Smooth muscle cell (in vitro differentiated cells): ENCODE results near the gene ERGIC3. TPM values are rescaled to one million over a fixed set of nuclear protein-coding genes. Genes with fewer than 3 reads are reported as not detected.

Experiments
- DNase-seq: peaks from one replicate; lab custom pipeline; 2025; ENCODE audit not compliant: unreplicated experiment; lab: John Stamatoyannopoulos, UW
- H2AFZ ChIP-seq: fragments of 200-600 bp; sonication (generic); 2 replicates; pipeline ENCODE4 v1.6.0; 2016; ENCODE audit warnings: antibody characterized with exemption, low read depth, mild to moderate bottlenecking
- H3F3A ChIP-seq: fragments of 200-600 bp; sonication (generic); 2 replicates; pipeline ENCODE4 v1.6.0; 2017; ENCODE audit warnings: antibody characterized with exemption, low read depth
- H3K27ac ChIP-seq: fragments of 200-600 bp; sonication (generic); 2 replicates; pipeline ENCODE4 v1.5.1; 2016; ENCODE audit warnings: low read depth, mild to moderate bottlenecking
- H3K27me3 ChIP-seq: fragments of 200-600 bp; sonication (generic); 2 replicates; pipeline ENCODE4 v1.6.1; 2016; ENCODE audit warnings: low read depth, mild to moderate bottlenecking
- H3K36me3 ChIP-seq: fragments of 200-600 bp; sonication (generic); 2 replicates; pipeline ENCODE4 v1.5.1; 2016; ENCODE audit warnings: low read depth
- H3K4me1 ChIP-seq: fragments of 200-600 bp; sonication (generic); 2 replicates; pipeline ENCODE4 v1.5.1; 2016; ENCODE audit warnings: low read depth
- H3K4me2 ChIP-seq: fragments of 200-600 bp; sonication (generic); 2 replicates; pipeline ENCODE4 v1.6.0; 2016; ENCODE audit warnings: mild to moderate bottlenecking
- H3K4me3 ChIP-seq: fragments of 200-600 bp; sonication (generic); 2 replicates; pipeline ENCODE4 v1.5.1; 2016; ENCODE audit warnings: mild to moderate bottlenecking
- H3K79me2 ChIP-seq: fragments of 200-600 bp; sonication (generic); 2 replicates; pipeline ENCODE4 v1.6.0; 2016; ENCODE audit warnings: low read depth, mild to moderate bottlenecking
- H3K9ac ChIP-seq: fragments of 200-600 bp; sonication (generic); 2 replicates; pipeline ENCODE4 v1.6.0; 2016; ENCODE audit warnings: low read depth
- H3K9me3 ChIP-seq: fragments of 200-600 bp; sonication (generic); replicated peaks from 2 replicates; pipeline ENCODE4 v1.5.1; 2016; ENCODE audit warnings: low read depth
- H4K20me1 ChIP-seq: fragments of 200-600 bp; sonication (generic); 2 replicates; pipeline ENCODE4 v1.6.0; 2016; ENCODE audit warnings: low read depth
- CTCF ChIP-seq: fragments of 200-600 bp; sonication (generic); IDR thresholded peaks from 2 replicates; pipeline ENCODE4 v1.5.1; 2017; ENCODE audit warnings: borderline replicate concordance, mild to moderate bottlenecking, antibody characterized with exemption; ENCODE audit not compliant: insufficient read depth, poor library complexity, severe bottlenecking
- WGBS: methylation state at CpG from one replicate; pipeline ENCODE4 v1.1.7; 2016; ENCODE audit warnings: low lambda C conversion rate; 5-methylcytosine and 5-hydroxymethylcytosine counted together
- polyA plus RNA-seq: library from polyadenylated mRNA; unstranded; fragments of >200 nt; fragmentation: Nextera tagmentation; extraction: Ambion mirVana; gene quantifications from 2 replicates; pipeline ENCODE4 v1.2.1, GENCODE V29; 2016
- small RNA-seq: library from RNA; depleted of rRNA; stranded (forward); fragments of <200 nt; gene quantifications from one replicate; pipeline ENCODE3, GENCODE V24; 2014
- total RNA-seq: library from RNA; depleted of rRNA; stranded (reverse); fragments of >200 nt; gene quantifications from 2 replicates; pipeline ENCODE4 v1.2.3, GENCODE V29; 2014

The ERGIC3 gene
- total and polyA plus RNA-seq, 2 experiments from 2014 or later: 245 to 252 TPM

GRCh38 chr20:35603695-35604448, 62.0 kb downstream of the ERGIC3 start:
- Histone ChIP-seq H3K27me3 (peaks cover 44% of the 10 kb centered on the region), H4K20me1 (no peaks in the 10 kb centered on the region), H3K9me3 (no peaks in the 10 kb centered on the region), H3K9ac (no peak overlapping the region), H3K4me2 (no peak overlapping the region), H3K4me3 (no peak overlapping the region), H3K27ac (no peak overlapping the region), H3K4me1 (peaks cover 8% of the 10 kb centered on the region), H3K79me2 (no peaks in the 10 kb centered on the region), H3K36me3 (no peaks in the 10 kb centered on the region), H2AFZ (no peak overlapping the region), H3F3A (no peaks in the 10 kb centered on the region)
- 95% methylated on average over 11 of the region's 11 CpGs for WGBS
- TF ChIP-seq CTCF: no peak
- no peak for DNase-seq

- Histone ChIP-seq H3K79me2 (no peaks in the 10 kb centered on the region), H3F3A (no peaks in the 10 kb centered on the region), H4K20me1 (no peaks in the 10 kb centered on the region), H3K36me3 (no peaks in the 10 kb centered on the region), H3K4me1 (peaks cover 8% of the 10 kb centered on the region), H3K27ac (no peak overlapping the region), H3K9ac (no peak overlapping the region), H3K4me2 (no peak overlapping the region), H2AFZ (no peak overlapping the region), H3K9me3 (no peaks in the 10 kb centered on the region), H3K4me3 (no peak overlapping the region), H3K27me3 (peaks cover 38% of the 10 kb centered on the region)
- TF ChIP-seq CTCF: peak; percentile 17
- DNase-seq: no peak
- WGBS: 48% methylated on average over 4 of the region's 4 CpGs
Measured at GRCh38 chr20:35604449-35604747, 62.5 kb downstream of the ERGIC3 start.

GRCh38 chr20:35606127-35606526, 64.2 kb downstream of the ERGIC3 start:
- H3K9me3 ChIP-seq: no peaks in the 10 kb centered on the region
- no peak overlapping the region for H3K4me2 ChIP-seq
- no peak overlapping the region for H3K9ac ChIP-seq
- no peak for DNase-seq
- H3K79me2 ChIP-seq: no peaks in the 10 kb centered on the region
- H3F3A ChIP-seq: no peaks in the 10 kb centered on the region
- H3K27me3 ChIP-seq: peaks cover 21% of the 10 kb centered on the region
- H3K36me3 ChIP-seq: no peaks in the 10 kb centered on the region
- WGBS: 91% methylated on average over 4 of the region's 4 CpGs
- H4K20me1 ChIP-seq: no peaks in the 10 kb centered on the region
- no peak overlapping the region for H2AFZ ChIP-seq
- H3K27ac ChIP-seq: no peak overlapping the region
- no peak overlapping the region for H3K4me3 ChIP-seq
- no peak for TF ChIP-seq CTCF
- peaks cover 7% of the 10 kb centered on the region for H3K4me1 ChIP-seq

Small RNA genes within 50 kb of the gene (small RNA-seq; reads per million reads assigned to genes)
- not detected for gene RPL37P1

Other genes with a start within 250 kb of the ERGIC3 start
- gene FAM83C, start 249.7 kb upstream of the ERGIC3 start, total RNA-seq: 0.27 and 0.49 TPM in 2 replicates
- 0.05 TPM in 1 of 2 replicates, not detected in the other for gene FAM83C, start 249.7 kb upstream of the ERGIC3 start, polyA plus RNA-seq
- gene UQCC1, start 130.1 kb upstream of the ERGIC3 start, total RNA-seq: 29.4 and 58.9 TPM in 2 replicates
- gene UQCC1, start 130.1 kb upstream of the ERGIC3 start, polyA plus RNA-seq: 24.7 and 25.9 TPM in 2 replicates
- gene GDF5, start 103.8 kb upstream of the ERGIC3 start, total RNA-seq: 0.81 and 2.0 TPM in 2 replicates
- 1.7 and 4.0 TPM in 2 replicates for gene GDF5, start 103.8 kb upstream of the ERGIC3 start, polyA plus RNA-seq
- 16.0 and 21.9 TPM in 2 replicates for gene CEP250, start 86.5 kb upstream of the ERGIC3 start, total RNA-seq
- gene CEP250, start 86.5 kb upstream of the ERGIC3 start, polyA plus RNA-seq: 22.1 and 36.7 TPM in 2 replicates
- gene C20orf173, start 12.4 kb upstream of the ERGIC3 start, total RNA-seq: not detected in 2 replicates
- gene C20orf173, start 12.4 kb upstream of the ERGIC3 start, polyA plus RNA-seq: not detected in 2 replicates
- 9.3 and 10.4 TPM in 2 replicates for gene SPAG4, start 73.8 kb downstream of the ERGIC3 start, total RNA-seq
- 27.6 and 35.4 TPM in 2 replicates for gene SPAG4, start 73.8 kb downstream of the ERGIC3 start, polyA plus RNA-seq
- 111 and 140 TPM in 2 replicates for gene CPNE1, start 122.8 kb downstream of the ERGIC3 start, total RNA-seq
- gene CPNE1, start 122.8 kb downstream of the ERGIC3 start, polyA plus RNA-seq: 156 TPM in 2 replicates
- 34.0 and 44.2 TPM in 2 replicates for gene RBM12, start 122.8 kb downstream of the ERGIC3 start, total RNA-seq
- gene RBM12, start 122.8 kb downstream of the ERGIC3 start, polyA plus RNA-seq: 11.5 and 14.5 TPM in 2 replicates
- gene NFS1, start 157.3 kb downstream of the ERGIC3 start, total RNA-seq: 25.3 and 40.1 TPM in 2 replicates
- 35.1 and 40.3 TPM in 2 replicates for gene NFS1, start 157.3 kb downstream of the ERGIC3 start, polyA plus RNA-seq
- 252 and 523 TPM in 2 replicates for gene ROMO1, start 157.3 kb downstream of the ERGIC3 start, total RNA-seq
- 694 and 771 TPM in 2 replicates for gene ROMO1, start 157.3 kb downstream of the ERGIC3 start, polyA plus RNA-seq
- 408 and 449 TPM in 2 replicates for gene RBM39, start 200.2 kb downstream of the ERGIC3 start, total RNA-seq
- gene RBM39, start 200.2 kb downstream of the ERGIC3 start, polyA plus RNA-seq: 139 and 196 TPM in 2 replicates
- gene PHF20, start 229.9 kb downstream of the ERGIC3 start, total RNA-seq: 24.5 and 27.4 TPM in 2 replicates
- gene PHF20, start 229.9 kb downstream of the ERGIC3 start, polyA plus RNA-seq: 23.3 and 23.7 TPM in 2 replicates